AG09319 (cell line): ENCODE measurements around the gene ZNF749.

ENCODE experiments used
- DNase-seq: peaks from one replicate; pipeline ENCODE4 v3.0.0-alpha.2; 2010; ENCODE audit warnings: low read depth; ENCODE audit errors: extremely low read depth
- CTCF ChIP-seq: IDR thresholded peaks from 2 replicates; pipeline ENCODE4 v1.5.1; 2011; ENCODE audit warnings: low read depth, mild to moderate bottlenecking, inconsistent platforms, low read length, moderate library complexity

Gene ZNF749

GRCh38 chr19:57438925-57439324 is 3.8 kb downstream of the ZNF749 start:
- no peak for TF ChIP-seq CTCF

GRCh38 chr19:57441979-57442752 is 7.0 kb downstream of the ZNF749 start:
- no peak for TF ChIP-seq CTCF
- no peak for DNase-seq

More at GRCh38 chr19:57438925-57439324, 3.8 kb downstream of the ZNF749 start:
- no peak for DNase-seq

- no peak for DNase-seq
- no peak for TF ChIP-seq CTCF
Measured at GRCh38 chr19:57443121-57443696, 8.1 kb downstream of the ZNF749 start.

DNA sequence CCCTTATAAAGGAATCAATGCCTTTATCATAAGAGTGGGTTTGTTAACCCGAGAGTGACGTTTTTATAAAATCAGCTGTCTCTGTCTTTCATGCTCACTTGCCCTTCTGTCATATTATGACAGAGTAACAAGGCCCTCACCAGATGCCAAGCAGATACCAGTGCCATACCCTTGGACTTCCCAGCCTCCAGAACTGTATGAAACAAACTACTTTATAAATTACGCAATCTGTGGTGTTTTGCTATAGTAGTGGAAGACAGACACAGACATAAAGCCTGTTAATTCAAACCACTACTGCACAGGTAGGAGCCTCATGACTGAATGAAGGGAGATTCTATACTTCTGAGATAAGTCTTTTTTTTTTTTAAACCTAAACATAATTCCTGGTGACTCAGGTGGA is 17.2 kb downstream of the ZNF749 start:
- TF ChIP-seq CTCF: no peak
- DNase-seq: no peak

DNA sequence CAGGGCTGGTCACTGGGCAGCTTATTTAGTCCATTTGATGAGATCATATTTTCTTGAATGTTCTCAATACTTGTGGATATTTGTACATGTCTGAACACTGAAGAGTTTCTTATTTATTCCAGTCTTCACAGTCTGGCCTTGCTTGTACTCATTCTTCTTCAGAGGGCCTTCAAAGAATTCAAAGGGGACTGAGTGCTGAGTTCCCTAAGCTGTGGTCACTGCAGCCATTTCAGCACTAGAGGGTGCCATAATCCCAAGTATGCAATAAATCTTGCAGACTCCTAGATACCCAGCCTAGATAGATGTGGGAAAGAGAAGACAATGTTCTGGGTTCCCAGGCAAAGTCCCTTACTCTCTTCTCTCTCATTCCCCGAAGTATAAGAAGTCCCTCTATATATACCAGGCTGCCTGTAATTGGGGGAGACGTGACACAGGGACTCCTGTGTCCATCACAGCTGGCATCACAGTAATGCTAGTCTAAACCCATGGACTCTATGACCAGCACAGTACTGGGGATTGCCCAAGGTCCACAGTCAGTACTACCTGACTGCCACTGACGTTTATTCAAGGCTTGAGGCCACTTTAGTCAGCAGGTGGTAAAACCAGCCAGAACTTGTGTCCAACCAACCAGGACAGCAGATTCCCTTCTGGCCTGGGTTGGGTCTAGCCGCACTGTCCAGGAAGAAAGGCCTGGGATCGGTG is 30.7 kb downstream of the ZNF749 start:
- peak; percentile 23 for TF ChIP-seq CTCF

DNA sequence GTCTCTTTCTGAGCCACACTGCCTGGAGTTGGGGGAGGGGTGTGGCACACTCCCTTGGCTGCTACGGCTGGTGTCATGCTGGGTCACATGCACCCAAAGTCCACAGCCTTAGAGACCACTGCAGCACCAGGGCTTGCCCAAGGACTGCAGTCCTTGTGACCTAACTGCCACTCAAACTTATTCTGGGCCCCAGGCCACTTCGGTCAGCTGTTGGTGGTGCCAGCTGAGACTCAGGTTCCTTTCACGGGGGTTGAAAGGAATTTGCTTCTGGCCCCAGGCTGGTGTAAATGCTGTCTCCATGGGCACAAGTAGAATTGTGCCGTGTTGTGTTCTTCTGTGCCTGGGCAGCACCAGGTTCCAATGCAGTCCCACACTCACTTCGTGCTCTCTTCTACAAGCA is 31.4 kb downstream of the ZNF749 start:
- TF ChIP-seq CTCF: no peak
- DNase-seq: no peak

More for the DNA sequence above, 30.7 kb downstream of the ZNF749 start:
- no peak for DNase-seq

GRCh38 chr19:57473646-57474045 is 38.5 kb downstream of the ZNF749 start:
- no peak for DNase-seq
- no peak for TF ChIP-seq CTCF
